T-helper 9 cell (primary cell): ENCODE results near the gene VTI1B.
"Not testable (repeated sequence)": the region's sequence is repeated elsewhere in the genome, so short reads cannot be mapped to it uniquely, and the experiment has no call there.

Experiments
- DNase-seq: peaks from one replicate; pipeline ENCODE4 v3.0.0-alpha.2; 2020
- total RNA-seq, 2 donors: gene quantifications; one replicate each; lab custom pipeline; 2026; lab: John Stamatoyannopoulos, UW

The VTI1B gene, protein sequence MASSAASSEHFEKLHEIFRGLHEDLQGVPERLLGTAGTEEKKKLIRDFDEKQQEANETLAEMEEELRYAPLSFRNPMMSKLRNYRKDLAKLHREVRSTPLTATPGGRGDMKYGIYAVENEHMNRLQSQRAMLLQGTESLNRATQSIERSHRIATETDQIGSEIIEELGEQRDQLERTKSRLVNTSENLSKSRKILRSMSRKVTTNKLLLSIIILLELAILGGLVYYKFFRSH
- 22.2 to 71.1 reads per million in 2 donors for total RNA-seq

DNA sequence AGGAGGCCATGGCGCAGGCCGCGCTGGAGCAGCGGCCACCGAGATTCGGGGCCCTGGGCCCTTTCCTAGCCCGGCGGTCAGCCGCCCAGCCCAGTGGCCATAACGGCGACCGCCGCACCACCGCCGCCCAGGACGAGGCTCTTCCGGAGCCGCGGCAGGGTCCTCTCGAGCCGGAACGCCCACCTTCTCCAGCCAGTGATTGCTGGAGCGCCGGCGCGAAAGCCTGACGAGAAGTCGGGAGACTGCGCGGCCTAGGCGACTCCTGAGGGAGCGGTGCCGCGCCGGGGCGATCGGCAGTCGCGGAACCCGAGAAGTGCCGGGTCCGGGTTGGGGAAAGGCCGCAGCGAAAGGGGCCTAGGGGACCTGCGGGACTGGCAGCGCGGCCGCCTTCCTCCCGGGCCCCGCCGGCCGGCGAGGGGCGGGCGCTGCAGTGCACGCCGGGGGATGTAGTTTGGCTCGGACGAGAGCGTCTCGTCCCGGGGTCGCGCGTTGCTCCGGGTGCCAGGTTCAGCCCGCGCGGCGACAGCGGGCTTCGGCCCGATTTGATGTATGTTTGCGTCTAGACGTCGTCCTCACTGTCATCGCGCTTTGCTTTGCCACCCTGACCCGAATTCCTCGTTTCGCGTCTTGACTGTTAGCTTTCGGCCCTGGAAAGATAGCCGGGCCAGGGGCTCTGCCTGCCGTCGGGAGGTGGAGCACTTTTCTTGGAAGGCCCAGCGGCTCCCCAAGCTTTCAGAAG is at the start of gene VTI1B:
VTI1B (minus strand) TSS at position 153 of the 739 bp plus-strand sequence; CDS start at position 10, 143 bp downstream.
- peak; percentile 73 for DNase-seq

DNA sequence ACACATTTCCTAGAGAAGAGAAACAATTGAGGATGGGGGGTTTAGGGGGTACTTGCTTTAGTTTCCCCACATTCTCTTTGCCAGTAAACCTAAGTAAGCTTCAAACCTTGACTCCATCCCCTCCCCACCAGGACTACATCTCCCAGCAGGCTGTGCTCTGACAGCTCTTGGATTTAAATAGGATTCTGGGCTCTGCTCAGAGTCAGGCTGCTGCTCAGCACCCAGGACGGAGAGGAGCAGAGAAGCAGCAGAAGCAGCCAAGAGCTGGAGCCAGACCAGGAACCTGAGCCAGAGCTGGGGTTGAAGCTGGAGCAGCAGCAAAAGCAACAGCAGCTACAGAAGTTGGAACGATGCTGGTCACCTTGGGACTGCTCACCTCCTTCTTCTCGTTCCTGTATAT is 47.9 kb upstream of the VTI1B start:
- no peak for DNase-seq

DNA sequence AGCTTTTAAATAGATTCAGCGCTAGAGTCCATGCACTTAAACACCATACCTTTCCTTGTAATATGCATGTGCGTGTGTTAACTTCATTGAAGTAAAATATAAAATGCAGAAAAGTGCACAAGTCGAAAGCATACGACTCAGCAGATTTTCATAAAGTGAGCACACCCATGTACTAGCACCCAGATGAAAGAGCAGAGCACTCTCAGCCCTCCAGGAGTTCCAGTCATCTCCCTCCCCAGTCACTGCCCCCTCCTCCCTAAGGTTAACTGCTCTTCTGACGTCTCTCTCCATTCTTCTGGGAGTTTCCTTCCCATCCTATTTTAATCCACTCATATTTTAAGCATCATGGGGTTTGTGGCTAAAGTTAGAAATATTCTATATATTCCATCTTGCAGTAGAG is 47.4 kb upstream of the VTI1B start:
- no peak for DNase-seq

DNA sequence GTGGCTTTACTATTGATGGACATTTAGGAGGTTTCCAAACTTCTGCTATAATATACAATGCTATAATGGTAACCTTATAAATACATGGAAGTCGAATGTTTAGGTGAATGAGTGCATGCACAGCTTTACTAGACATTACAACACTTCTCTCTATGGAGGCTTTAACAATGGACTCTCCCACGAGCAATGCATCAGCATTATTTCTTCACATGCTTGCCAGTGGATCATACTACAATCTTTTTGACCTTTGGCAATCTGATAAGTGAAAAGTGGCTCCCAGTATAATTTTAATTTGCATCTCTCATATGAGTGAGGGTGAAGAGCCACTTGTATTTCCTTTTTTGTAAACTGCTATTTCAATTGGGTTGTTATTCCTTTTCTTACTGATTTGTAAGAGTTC is 45.4 kb upstream of the VTI1B start:
- no peak for DNase-seq

DNA sequence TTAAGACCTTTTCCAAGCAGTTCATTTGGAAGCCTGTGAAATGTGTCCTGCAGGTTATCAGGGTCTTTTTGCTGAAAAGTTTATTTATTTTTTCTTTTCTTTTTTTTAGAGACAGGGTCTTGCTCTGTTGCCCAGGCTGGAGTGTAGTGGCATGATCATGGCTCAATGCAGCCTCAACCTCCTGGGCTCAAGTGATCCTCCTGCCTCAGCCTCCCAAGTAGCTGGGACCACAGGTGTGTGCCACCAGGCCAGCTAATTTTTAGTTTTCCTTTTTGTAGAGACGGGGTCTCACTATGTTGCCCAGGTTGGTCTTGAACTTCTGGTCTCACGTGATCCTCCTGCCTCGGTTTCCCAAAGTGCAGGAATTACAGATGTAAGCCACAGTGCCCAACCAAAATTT is 45.0 kb upstream of the VTI1B start:
- DNase-seq: not testable (repeated sequence)

DNA sequence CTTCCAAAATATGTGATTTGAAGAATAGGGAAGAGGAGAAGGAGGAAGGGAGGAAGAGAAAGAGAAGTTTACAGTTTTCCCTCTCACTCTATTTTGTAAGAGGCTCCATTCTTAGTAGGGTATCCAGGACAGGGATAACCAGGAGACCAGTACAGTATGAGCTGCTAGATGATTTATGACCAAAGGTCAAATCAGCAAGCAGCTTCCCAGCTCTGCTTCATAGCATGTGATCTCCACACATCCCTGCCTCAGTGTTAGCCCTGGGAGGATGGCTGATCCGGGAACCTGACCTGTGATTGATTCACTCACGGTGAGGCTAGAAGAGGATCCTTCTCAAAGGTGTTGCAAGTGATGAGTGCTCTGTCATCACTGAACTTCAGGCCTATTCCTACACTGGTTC is 43.8 kb upstream of the VTI1B start:
- DNase-seq: no peak

DNA sequence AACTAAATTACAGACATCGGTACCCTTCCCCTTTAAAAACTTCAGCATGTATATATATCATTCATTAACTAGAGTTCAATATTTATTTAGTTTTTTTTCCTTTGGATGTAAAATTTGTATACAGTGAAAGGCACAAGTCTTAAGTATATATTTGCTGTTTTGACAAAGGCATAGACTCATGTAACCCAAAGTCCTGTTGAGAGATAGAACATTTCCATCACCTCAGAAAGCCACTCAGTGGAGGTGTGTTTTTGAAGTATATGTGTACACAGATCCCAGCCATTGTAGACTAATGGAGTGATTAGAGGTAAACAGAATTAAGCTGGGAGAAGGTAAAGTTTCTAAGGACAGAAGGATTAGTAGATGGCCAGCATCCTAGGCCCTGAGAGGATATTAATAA is 42.6 kb upstream of the VTI1B start:
- DNase-seq: no peak

DNA sequence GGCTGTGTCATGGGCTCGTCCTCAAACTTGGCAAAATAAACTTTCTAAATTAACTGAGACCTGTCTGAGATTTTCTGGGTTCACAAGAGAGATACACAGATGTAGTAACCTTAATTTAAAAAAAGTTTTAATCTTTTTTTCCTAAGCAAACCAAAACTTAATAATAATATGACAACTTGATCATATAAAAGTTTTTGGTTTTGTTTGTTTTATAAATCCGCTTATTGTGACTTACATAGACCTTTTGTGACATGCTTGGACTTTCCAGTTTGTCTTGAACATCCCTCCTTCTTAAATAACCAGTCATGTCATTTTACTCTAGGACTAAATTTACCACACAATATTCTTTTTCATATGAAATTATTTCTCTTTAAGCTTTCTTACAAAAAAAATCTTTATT is 35.8 kb upstream of the VTI1B start:
- no peak for DNase-seq

DNA sequence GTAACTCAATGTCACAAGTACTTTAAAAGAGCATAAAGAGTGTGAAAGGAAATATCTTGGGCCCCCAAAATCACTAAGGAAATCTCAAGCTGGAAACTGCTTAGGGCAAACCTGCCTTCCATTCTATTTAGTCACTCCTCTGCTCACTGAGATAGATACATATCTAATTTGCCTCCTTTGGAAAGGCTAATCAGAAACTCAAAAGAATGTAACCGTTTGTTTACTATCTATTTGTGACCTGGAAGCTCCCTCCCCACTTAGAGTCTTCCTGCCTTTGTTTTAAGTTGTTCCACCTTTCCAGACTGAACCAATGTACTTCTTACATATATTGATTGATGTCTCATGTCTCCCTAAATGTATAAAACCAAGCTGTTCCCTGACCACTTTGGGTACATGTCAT is 35.4 kb upstream of the VTI1B start:
- DNase-seq: not testable (repeated sequence)

DNA sequence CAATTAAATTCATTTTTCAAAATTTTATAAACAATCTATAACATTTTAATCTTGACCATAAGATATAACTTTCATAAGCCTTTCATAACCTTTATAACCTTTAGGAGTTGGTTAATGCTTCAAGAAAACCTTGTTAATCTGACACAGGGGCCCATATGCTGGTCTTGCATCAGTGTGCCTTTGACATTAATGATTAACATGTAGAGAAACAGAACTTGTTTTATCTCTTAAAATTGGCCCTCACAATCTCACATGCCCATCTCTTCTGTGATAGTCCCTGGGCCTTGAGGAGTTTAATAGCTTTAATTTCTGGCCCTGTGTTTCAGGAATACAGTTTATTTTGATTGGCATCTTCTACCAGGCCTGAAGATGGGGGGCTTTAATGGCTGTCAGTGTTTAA is 34.9 kb upstream of the VTI1B start:
- not testable (repeated sequence) for DNase-seq

DNA sequence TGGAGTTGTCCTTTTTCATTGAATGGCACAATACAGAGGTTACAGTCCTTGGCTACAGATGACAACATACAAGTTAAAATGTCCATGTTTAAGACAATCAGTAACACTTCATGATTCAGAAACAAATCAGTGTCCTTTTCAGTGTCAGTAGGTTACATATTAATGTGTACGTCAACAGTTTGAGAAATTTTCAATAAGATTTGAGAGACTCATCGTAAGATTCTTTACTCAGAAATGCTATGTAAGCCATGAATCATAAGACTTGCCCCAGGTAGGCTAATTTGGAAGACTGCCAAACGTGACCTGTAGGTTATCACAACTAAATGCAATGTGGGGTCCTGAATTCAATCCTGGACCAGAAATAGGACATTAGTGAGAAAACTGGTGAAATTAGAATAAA is 30.8 kb upstream of the VTI1B start:
- no peak for DNase-seq

DNA sequence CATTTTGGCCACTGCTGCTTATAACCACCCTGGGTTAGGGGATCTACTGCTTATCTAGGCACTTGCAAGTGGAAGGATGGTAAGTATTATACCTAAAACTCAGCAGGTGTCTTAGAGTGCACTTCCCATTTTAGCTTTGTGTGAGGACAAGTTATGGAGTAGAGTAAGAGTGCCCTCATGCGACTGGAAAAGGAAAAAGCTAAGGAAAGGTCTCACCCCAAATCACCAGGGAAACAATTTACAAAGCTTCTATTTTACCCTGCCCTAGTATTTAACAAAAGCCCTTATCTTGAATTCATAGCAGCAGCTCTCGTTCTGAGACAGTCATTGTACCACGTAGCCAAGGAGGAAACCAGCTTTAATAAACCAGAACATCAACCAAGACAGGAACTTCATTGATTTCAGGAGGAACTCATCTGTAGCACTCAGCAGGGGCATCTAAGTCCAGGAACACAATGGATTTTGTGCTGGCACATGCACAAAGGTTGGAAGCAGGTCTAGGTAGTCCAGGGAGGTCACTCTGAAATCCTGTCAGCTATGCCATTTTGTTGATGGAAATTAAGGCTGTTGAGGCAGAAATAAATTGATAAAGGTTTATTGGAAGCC is 30.2 kb upstream of the VTI1B start:
- DNase-seq: no peak

DNA sequence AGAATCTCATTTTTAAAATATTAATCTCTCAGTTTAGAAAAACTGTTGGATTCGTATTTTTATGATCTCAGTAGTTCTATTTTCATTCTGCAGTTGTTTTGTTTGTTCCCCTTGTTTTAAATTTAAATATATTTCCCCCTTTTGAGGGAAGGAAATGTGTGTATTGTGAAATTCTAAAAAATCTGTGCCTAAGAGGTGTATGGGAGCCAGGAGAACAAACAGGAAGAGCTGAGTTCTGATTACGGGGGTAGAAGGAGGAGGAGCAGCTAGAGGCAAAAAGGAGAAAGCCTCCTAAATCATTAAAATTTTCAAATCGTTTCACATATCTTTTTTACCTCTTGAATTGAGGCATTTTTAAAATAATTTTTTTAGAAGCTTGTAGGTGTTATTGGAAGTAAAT is 29.6 kb upstream of the VTI1B start:
- DNase-seq: no peak

DNA sequence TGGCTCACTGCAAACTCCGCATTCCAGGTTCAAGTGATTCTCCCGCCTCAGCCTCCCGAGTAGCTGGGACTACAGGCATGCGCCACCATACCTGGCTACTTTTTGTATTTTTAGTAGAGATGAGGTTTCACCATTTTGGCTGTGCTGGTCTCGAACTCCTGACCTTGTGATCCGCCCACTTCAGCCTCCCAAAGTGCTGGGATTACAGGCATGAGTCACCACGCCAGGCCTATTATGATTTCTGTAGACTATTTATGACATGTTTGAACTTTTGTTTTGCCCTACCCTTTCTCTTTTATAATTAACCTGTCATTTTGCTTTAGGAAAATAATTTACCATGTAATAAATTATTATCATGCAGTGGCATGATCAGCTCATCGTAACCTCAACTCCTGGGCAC is 27.1 kb upstream of the VTI1B start, which contains the start of gene RDH12:
RDH12 (plus strand) TSS at position 395 of the 400 bp plus-strand sequence. CDS start 20,757 bp downstream, outside the sequence.
- not testable (repeated sequence) for DNase-seq

DNA sequence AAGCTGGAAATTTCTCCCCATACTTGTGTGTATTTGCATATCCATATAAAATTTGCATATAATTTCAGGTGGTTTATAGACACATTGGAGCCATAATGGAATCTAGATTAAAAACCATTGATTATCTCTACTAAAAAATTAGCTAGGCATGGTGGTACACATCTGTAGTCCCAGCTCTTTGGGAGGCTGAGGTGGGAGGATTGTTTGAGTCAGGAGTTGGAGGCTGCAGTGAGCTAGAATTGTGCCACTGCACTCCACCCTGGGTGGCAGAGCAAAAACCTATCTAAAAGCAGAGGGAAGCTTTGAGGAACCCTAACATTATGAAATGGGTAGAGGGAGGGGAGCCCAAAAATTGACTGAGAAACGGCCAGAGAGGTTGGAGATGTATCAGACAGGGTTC is 23.7 kb upstream of the VTI1B start:
- no peak for DNase-seq

DNA sequence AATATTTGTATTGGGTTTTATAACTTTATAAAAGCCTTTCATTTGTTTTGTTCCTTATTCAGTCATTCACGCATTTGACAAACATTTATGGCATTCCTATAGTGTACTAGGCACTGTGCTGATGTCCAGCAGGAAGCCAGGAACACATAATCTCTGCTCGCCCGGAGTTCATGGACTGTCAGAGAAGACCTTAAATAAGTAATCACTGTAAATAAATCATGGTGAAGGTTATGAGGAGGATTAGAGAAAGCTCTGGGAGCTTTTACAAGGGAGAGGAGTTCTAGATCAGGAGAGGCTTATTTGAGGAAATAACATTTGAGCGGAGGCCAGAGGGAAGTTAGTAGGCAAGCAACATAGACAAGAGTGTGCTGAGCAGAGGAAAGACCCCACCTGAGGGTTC is 22.6 kb upstream of the VTI1B start:
- no peak for DNase-seq

DNA sequence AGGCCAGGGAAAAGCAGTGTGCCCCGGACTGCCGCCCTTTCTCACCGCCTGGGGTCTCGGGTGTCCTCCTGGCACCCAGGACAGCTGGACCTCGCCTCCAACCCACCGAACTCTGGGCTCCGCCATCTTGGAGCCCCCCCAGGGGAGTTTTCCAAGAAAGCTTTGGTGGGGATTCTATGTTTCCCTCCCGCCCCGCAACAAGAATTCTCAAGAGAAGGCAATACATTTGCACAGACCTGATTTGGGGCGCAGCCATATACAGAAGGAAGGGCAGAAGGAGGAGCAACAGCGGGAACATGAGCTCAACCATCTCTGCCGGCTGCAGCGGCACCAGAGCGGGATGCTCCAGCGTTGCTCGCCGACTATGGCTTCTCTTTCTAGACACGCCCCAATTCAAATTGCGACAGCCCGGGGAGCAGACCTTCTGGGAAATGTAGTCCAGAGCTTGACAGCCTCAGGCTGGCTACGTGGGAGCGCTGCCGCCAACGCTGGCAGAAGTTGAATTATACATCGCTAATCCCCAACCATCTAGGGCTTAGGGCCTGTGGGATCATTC is 21.0 kb upstream of the VTI1B start, which contains the start of gene RDH11:
RDH11 (minus strand) TSS at position 371 of the 556 bp plus-strand sequence; CDS start at position 310, 61 bp downstream.
- DNase-seq: peak; percentile 67

DNA sequence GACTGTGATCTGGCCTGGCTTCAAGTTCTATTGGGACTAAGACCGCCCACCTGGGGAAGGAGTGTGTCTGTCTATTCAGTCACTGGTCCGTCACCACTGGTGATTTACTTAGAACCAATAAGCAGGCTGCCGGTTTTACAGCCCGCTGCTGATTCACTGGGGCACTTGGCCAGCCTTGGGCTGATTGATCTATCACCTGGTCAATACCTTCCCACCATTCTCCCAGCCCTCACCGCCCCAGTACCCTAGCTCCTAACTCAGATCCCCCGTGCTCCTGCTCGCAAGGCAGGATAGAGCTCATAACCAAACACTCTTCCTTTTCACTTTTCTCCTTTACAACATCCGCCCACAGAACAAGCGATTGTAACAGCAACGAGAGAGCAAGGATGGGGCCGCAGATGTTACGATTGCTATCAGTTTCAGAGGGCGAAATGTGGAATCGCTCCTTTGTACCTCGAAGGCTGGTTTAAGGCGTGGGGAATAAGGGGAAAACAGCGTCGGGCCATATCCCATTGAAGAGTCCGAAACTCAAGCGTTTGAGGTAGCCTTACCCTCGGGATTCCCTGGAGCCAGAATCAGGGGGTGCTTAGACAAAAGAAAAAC is 20.5 kb upstream of the VTI1B start:
- peak; percentile 45 for DNase-seq

DNA sequence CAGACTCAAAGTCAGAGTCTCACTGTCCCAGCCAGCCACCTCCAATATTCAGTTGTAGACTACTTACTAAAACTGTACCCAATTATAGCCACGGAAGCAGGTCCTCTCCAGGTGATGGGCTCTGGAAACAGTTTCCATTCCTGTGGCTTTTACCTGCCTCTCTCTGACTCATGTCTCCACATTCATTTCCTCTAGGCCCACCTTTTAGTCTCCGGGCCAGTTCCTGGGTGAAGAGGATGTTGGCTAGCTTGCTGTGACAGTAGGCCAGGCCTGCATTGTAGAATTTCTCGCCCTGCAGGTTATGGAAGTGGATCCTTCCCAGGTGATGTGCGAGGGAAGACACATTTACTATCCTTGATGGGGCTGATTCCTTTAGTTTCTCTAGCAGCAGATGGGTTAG is 15.6 kb upstream of the VTI1B start:
- DNase-seq: no peak

DNA sequence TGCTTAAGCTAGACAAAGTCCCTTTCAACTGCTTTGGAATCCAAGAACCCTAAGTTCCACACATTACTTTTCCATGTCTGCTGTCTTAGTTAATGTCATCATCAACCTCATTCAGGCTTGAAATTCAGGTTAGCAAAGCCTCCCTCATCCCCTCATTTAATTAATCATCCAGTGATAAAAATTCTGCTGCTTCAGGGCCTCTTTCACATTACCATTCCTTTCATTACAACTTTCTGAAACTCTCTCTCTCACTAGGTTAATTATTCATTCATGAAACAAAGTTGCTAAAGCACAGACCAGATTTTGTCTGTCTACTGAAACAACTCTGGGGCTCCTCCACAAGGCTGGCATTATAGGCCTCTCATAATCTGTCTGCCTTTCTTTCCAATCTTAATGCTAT is 9.4 kb upstream of the VTI1B start:
- no peak for DNase-seq

DNA sequence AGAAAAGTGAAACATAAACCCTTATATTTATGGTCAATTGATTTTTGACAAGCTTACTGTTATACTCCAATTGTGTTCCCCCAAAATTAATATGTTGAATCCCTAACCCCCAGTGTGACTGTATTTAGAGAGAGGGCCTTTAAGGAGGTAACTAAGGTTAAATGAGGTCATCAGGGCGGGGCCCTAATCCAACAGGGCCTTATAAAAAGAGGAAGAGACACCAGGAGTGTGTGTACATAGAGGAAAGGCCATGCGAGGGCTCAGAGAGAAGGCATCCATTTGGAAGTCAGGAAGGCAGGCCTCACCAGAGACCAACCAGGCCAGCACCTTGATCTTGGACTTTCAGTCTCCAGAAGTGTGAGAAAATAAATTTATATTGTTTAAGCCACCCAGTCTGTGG is 6.5 kb upstream of the VTI1B start:
- no peak for DNase-seq

DNA sequence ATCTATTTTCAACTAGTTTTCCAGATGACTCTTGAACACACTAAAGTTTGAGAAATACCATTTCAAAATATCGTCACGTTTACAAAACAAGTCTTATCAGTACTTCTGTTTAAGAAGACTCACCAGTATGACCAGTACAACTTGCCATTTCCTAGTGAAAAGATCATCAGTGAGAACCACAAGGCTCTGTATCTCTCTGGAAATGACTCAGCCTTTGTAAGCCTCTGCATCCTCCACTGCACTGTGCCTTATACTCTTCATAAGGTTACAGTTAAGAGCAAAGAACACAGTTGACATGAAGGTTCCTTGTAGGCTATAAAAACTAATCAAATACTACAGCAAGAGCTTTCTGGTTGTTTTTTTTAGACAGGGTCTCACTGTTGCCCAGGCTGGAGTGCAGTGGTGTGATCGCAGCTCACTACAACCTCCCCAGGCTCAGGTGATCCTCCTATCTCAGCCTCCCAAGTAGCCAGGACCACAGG is 5.7 kb upstream of the VTI1B start:
- no peak for DNase-seq

DNA sequence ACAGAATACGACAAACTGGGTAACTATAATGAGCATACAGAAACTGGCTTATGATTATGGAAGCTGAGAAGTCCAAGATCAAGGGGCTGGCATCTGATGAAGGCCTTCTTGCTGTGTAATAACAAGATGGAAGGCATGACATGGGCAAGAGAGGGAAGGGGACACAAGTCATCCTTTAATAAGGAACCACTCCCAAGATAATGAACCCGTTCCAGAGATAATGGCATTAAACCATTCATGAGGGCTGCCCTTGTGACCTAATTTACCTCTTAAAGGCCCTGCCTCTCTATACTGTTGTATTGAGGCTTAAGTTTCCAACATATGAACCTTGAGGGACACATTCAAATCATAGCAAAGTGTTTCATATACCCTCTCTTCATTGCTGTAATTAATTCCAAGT is 4.6 kb upstream of the VTI1B start:
- DNase-seq: no peak
